ENCODE data around the gene KNSTRN. TPM values are rescaled to one million over a fixed set of nuclear protein-coding genes. Genes with fewer than 3 reads are reported as not detected.

KNSTRN gene
- total and polyA plus RNA-seq, 2 of the 13 experiments (the other 11 are each of a cell fraction or from before 2014, with no cell fraction given) = 20.3 to 62.3 TPM

DNA sequence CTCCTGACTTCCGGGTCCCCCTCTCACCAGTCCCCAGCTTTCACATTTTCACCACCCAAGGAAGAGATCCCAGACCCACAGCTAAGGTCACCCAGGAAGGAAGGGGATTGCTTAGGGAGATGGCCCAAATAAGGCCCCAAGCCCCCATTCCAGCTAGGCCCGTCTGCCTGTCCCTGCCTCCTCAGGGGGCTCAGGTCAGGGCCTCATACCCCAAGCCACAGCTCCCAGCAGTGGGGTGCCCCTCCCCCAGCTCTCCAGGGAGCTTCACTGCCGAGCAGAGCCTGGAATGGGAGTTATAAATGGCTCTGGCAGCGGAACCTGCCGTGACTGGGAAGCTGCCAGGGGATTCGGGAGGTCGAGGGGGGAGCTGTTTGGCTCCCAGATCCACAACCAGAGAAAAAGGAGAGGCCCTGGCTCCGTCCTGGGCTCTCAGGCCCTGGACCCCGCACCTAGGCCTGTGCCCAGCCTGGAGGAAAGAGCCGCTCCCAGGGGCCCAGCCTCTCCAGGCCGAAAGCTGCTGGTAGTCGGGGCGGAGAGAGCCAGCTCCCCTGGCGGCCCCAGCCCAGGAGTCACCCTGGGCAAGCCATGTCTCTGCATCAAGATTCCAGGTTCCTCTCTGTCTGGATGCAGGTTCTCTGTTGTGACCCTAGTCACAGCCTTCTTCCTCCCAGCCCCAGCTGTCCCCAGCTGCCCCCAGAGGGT, 42.3 kb upstream of the KNSTRN start (continued):
- TF ChIP-seq, protein P1, sequence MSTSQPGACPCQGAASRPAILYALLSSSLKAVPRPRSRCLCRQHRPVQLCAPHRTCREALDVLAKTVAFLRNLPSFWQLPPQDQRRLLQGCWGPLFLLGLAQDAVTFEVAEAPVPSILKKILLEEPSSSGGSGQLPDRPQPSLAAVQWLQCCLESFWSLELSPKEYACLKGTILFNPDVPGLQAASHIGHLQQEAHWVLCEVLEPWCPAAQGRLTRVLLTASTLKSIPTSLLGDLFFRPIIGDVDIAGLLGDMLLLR (CRISPR knock-in tag; IDR thresholded peaks at IDR 0.05) = no peak
- TF ChIP-seq UBTF (CRISPR knock-in tag; IDR thresholded peaks at IDR 0.05) (peak; percentile 81), CHD2 (IDR thresholded peaks at IDR 0.05; ENCODE audit: low read depth, low read length) (0 out of 2 replicates have a peak, but pooled peaks have one; percentile 33), SAFB2 (CRISPR knock-in tag; IDR thresholded peaks at IDR 0.05; ENCODE audit: borderline replicate concordance, low read depth) (no peak), PPARG (CRISPR knock-in tag; conservative IDR thresholded peaks at IDR 0.05) (no peak), ZNF710 (CRISPR knock-in tag; IDR thresholded peaks at IDR 0.05; ENCODE audit: borderline replicate concordance) (peak; percentile 45; the same call in 1 of the 2 replicates), ZNF235 (CRISPR knock-in tag; IDR thresholded peaks at IDR 0.05; ENCODE audit: borderline replicate concordance) (no peak), GLI4 (CRISPR knock-in tag; IDR thresholded peaks at IDR 0.05; ENCODE audit: borderline replicate concordance) (0 out of 2 replicates have a peak, but pooled peaks have one; percentile 26), ZNF773 (CRISPR knock-in tag; IDR thresholded peaks at IDR 0.05; ENCODE audit: borderline replicate concordance) (no peak), GABPB1 (CRISPR knock-in tag; IDR thresholded peaks at IDR 0.05) (no peak), ZNF788 (CRISPR knock-in tag; IDR thresholded peaks at IDR 0.05; ENCODE audit: borderline replicate concordance) (0 out of 2 replicates have a peak, but pooled peaks have one; percentile 21), ASH2L (IDR thresholded peaks at IDR 0.05; ENCODE audit: insufficient read length, low read depth, low read length) (no peak), ZMAT3 (CRISPR knock-in tag; conservative IDR thresholded peaks at IDR 0.05) (0 out of 2 replicates have a peak, but pooled peaks have one; percentile 6)
- TF ChIP-seq, protein P2, sequence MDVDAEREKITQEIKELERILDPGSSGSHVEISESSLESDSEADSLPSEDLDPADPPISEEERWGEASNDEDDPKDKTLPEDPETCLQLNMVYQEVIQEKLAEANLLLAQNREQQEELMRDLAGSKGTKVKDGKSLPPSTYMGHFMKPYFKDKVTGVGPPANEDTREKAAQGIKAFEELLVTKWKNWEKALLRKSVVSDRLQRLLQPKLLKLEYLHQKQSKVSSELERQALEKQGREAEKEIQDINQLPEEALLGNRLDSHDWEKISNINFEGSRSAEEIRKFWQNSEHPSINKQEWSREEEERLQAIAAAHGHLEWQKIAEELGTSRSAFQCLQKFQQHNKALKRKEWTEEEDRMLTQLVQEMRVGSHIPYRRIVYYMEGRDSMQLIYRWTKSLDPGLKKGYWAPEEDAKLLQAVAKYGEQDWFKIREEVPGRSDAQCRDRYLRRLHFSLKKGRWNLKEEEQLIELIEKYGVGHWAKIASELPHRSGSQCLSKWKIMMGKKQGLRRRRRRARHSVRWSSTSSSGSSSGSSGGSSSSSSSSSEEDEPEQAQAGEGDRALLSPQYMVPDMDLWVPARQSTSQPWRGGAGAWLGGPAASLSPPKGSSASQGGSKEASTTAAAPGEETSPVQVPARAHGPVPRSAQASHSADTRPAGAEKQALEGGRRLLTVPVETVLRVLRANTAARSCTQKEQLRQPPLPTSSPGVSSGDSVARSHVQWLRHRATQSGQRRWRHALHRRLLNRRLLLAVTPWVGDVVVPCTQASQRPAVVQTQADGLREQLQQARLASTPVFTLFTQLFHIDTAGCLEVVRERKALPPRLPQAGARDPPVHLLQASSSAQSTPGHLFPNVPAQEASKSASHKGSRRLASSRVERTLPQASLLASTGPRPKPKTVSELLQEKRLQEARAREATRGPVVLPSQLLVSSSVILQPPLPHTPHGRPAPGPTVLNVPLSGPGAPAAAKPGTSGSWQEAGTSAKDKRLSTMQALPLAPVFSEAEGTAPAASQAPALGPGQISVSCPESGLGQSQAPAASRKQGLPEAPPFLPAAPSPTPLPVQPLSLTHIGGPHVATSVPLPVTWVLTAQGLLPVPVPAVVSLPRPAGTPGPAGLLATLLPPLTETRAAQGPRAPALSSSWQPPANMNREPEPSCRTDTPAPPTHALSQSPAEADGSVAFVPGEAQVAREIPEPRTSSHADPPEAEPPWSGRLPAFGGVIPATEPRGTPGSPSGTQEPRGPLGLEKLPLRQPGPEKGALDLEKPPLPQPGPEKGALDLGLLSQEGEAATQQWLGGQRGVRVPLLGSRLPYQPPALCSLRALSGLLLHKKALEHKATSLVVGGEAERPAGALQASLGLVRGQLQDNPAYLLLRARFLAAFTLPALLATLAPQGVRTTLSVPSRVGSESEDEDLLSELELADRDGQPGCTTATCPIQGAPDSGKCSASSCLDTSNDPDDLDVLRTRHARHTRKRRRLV (CRISPR knock-in tag; IDR thresholded peaks at IDR 0.05) = no peak
